Effector memory CD4-positive, alpha-beta T cell (primary cell): ENCODE results near the gene USP34.
"Not testable (repeated sequence)": the region's sequence is repeated elsewhere in the genome, so short reads cannot be mapped to it uniquely, and the experiment has no call there.

Experiments used
- DNase-seq, 3 donors: peaks; one replicate each; pipeline ENCODE4 v3.0.0-alpha.2; 2020
- H3K27ac ChIP-seq: 2 replicates; pipeline ENCODE4 v1.7.0; 2013; ENCODE audit warnings: mild to moderate bottlenecking, low read length, moderate library complexity; ENCODE audit not compliant: insufficient read depth, poor library complexity, severe bottlenecking
- H3K27me3 ChIP-seq: replicated peaks from 2 replicates; pipeline ENCODE4 v1.7.0; 2013; ENCODE audit warnings: mild to moderate bottlenecking, low read length; ENCODE audit not compliant: insufficient read depth, control insufficient read depth, poor library complexity, severe bottlenecking
- H3K36me3 ChIP-seq: 2 replicates; pipeline ENCODE4 v1.7.0; 2013; ENCODE audit warnings: mild to moderate bottlenecking, low read length, moderate library complexity; ENCODE audit not compliant: control insufficient read depth, insufficient read depth
- H3K4me1 ChIP-seq: 2 replicates; pipeline ENCODE4 v1.7.0; 2013; ENCODE audit warnings: low read length, mild to moderate bottlenecking; ENCODE audit not compliant: control insufficient read depth, insufficient read depth, poor library complexity, severe bottlenecking
- H3K4me3 ChIP-seq: 2 replicates; pipeline ENCODE4 v1.7.0; 2013; ENCODE audit warnings: low read length, low read depth, mild to moderate bottlenecking; ENCODE audit not compliant: insufficient read depth, poor library complexity, severe bottlenecking
- H3K9me3 ChIP-seq: 2 replicates; pipeline ENCODE4 v1.7.0; 2013; ENCODE audit warnings: mild to moderate bottlenecking, low read length, moderate library complexity; ENCODE audit not compliant: control insufficient read depth

Gene USP34

GRCh38 chr2:61172671-61173070 lies 298.2 kb downstream of the USP34 start:
- Histone ChIP-seq H3K27ac (no peak overlapping the region), H3K9me3 (no peaks in the 10 kb centered on the region)

GRCh38 chr2:61167579-61167978 lies 303.3 kb downstream of the USP34 start:
- H3K27me3 ChIP-seq: no peaks in the 10 kb centered on the region

More at GRCh38 chr2:61172671-61173070, 298.2 kb downstream of the USP34 start:
- Histone ChIP-seq H3K27me3 (no peaks in the 10 kb centered on the region), H3K4me3 (no peak overlapping the region), H3K36me3 (no peaks in the 10 kb centered on the region), H3K4me1 (no peaks in the 10 kb centered on the region)
- no peak for DNase-seq

GRCh38 chr2:61165946-61166345 lies 304.9 kb downstream of the USP34 start:
- Histone ChIP-seq H3K27ac (no peak overlapping the region), H3K27me3 (no peaks in the 10 kb centered on the region), H3K36me3 (peaks cover 10% of the 10 kb centered on the region), H3K9me3 (no peaks in the 10 kb centered on the region), H3K4me1 (no peaks in the 10 kb centered on the region), H3K4me3 (no peak overlapping the region)
- DNase-seq: no peak

More at GRCh38 chr2:61167579-61167978, 303.3 kb downstream of the USP34 start:
- Histone ChIP-seq H3K4me3 (no peak overlapping the region), H3K36me3 (peaks cover 10% of the 10 kb centered on the region), H3K9me3 (no peaks in the 10 kb centered on the region), H3K27ac (no peak overlapping the region), H3K4me1 (no peaks in the 10 kb centered on the region)
- no peak for DNase-seq

- H3K36me3 ChIP-seq, H3K27ac ChIP-seq, DNase-seq, H3K9me3 ChIP-seq, H3K4me3 ChIP-seq, H3K27me3 ChIP-seq, H3K4me1 ChIP-seq: not testable (repeated sequence)
These were observed 305.8 kb downstream of the USP34 start for GRCh38 chr2:61165082-61165481.

GRCh38 chr2:61162721-61163120 lies 308.2 kb downstream of the USP34 start:
- Histone ChIP-seq H3K36me3 (peaks cover 10% of the 10 kb centered on the region), H3K4me1 (no peaks in the 10 kb centered on the region)

GRCh38 chr2:61161888-61162287 lies 309.0 kb downstream of the USP34 start, which contains the start of gene C2orf74:
C2orf74 (plus strand) TSS chr2:61162188; CDS start chr2:61162515, 327 bp downstream.
- DNase-seq: no peak
- Histone ChIP-seq H3K36me3 (peaks cover 10% of the 10 kb centered on the region), H3K4me1 (no peaks in the 10 kb centered on the region)

More at GRCh38 chr2:61162721-61163120, 308.2 kb downstream of the USP34 start:
- H3K4me3 ChIP-seq: no peak overlapping the region
- DNase-seq: no peak
- H3K9me3 ChIP-seq: no peaks in the 10 kb centered on the region
- no peak overlapping the region for H3K27ac ChIP-seq
- H3K27me3 ChIP-seq: no peaks in the 10 kb centered on the region

GRCh38 chr2:61158356-61158955 lies 312.4 kb downstream of the USP34 start:
- no peak overlapping the region for H3K27ac ChIP-seq
- H3K4me3 ChIP-seq: no peak overlapping the region
- no peaks in the 10 kb centered on the region for H3K9me3 ChIP-seq
- H3K27me3 ChIP-seq: no peaks in the 10 kb centered on the region
- no peak for DNase-seq
- H3K4me1 ChIP-seq: no peaks in the 10 kb centered on the region
- no peaks in the 10 kb centered on the region for H3K36me3 ChIP-seq

More at GRCh38 chr2:61161888-61162287, 309.0 kb downstream of the USP34 start, which contains the start of gene C2orf74:
- Histone ChIP-seq H3K9me3 (no peaks in the 10 kb centered on the region), H3K4me3 (no peak within 1 kb of the TSS), H3K27ac (no peak within 1 kb of the TSS), H3K27me3 (no peaks in the 10 kb centered on the region)

GRCh38 chr2:61157371-61158003 lies 313.4 kb downstream of the USP34 start:
- Histone ChIP-seq H3K9me3 (no peaks in the 10 kb centered on the region), H3K36me3 (no peaks in the 10 kb centered on the region), H3K4me3 (no peak overlapping the region), H3K4me1 (no peaks in the 10 kb centered on the region), H3K27ac (no peak overlapping the region), H3K27me3 (no peaks in the 10 kb centered on the region)
- no peak for DNase-seq

GRCh38 chr2:61151436-61151835 lies 319.5 kb downstream of the USP34 start:
- H3K9me3 ChIP-seq: no peaks in the 10 kb centered on the region
- no peak for DNase-seq
- no peak overlapping the region for H3K4me3 ChIP-seq
- H3K27ac ChIP-seq: no peak overlapping the region
- no peaks in the 10 kb centered on the region for H3K4me1 ChIP-seq
- H3K27me3 ChIP-seq: no peaks in the 10 kb centered on the region
- peaks cover 8% of the 10 kb centered on the region for H3K36me3 ChIP-seq

- H3K4me3 ChIP-seq: no peak overlapping the region
- H3K36me3 ChIP-seq: peaks cover 8% of the 10 kb centered on the region
- H3K27ac ChIP-seq: no peak overlapping the region
- H3K9me3 ChIP-seq: no peaks in the 10 kb centered on the region
- H3K27me3 ChIP-seq: no peaks in the 10 kb centered on the region
- no peak for DNase-seq
- H3K4me1 ChIP-seq: peaks cover 10% of the 10 kb centered on the region
These were observed 321.8 kb downstream of the USP34 start for GRCh38 chr2:61149074-61149473.
